ENCODE data around the gene GTF2H1. TPM values are rescaled to one million over a fixed set of nuclear protein-coding genes. Genes with fewer than 3 reads are reported as not detected.

The GTF2H1 gene
- 32.2 to 35.4 TPM (median 34.3 TPM) in 5 replicates for total RNA-seq (2022; extraction: Qiagen RNA extraction; ENCODE audit: low read depth)

GRCh38 chr11:18321969-18322711, at the start of gene GTF2H1, which contains the start of gene HPS5:
GTF2H1 (plus strand) TSS chr11:18322567; CDS start chr11:18333075, 10,508 bp downstream.
HPS5 (minus strand) TSS chr11:18322140; CDS start chr11:18317858, 4,282 bp downstream.

GRCh38 chr11:18394275-18394927, 72.0 kb downstream of the GTF2H1 start, which contains the start of gene LDHA:
LDHA (plus strand) TSS chr11:18394563; CDS start chr11:18396843, 2,280 bp downstream.

Other genes starting within 250 kb of the GTF2H1 start
- 31.4 to 43.8 TPM (median 40.7 TPM) in 5 replicates for gene SAAL1, start 216.5 kb upstream of the GTF2H1 start, total RNA-seq (2022; extraction: Qiagen RNA extraction; ENCODE audit: low read depth)
- gene MRGPRX3, start 190.0 kb upstream of the GTF2H1 start, total RNA-seq (2022; extraction: Qiagen RNA extraction; ENCODE audit: low read depth): not detected in 5 replicates
- gene MRGPRX4, start 149.7 kb upstream of the GTF2H1 start, total RNA-seq (2022; extraction: Qiagen RNA extraction; ENCODE audit: low read depth): not detected in 5 replicates
- not detected in 5 replicates for gene SAA4, start 85.8 kb upstream of the GTF2H1 start, total RNA-seq (2022; extraction: Qiagen RNA extraction; ENCODE audit: low read depth)
- not detected in 5 replicates for gene SAA2, start 73.9 kb upstream of the GTF2H1 start, total RNA-seq (2022; extraction: Qiagen RNA extraction; ENCODE audit: low read depth)
- gene SAA1, start 56.3 kb upstream of the GTF2H1 start, total RNA-seq (2022; extraction: Qiagen RNA extraction; ENCODE audit: low read depth): 0.25 to 1.1 TPM (median 0.49 TPM) in 4 of 5 replicates, not detected in the other
- gene HPS5, start 427 bp upstream of the GTF2H1 start, total RNA-seq (2022; extraction: Qiagen RNA extraction; ENCODE audit: low read depth): 9.4 to 16.0 TPM (median 13.4 TPM) in 5 replicates
- 2,389 to 3,452 TPM (median 2,525 TPM) in 5 replicates for gene LDHA, start 72.0 kb downstream of the GTF2H1 start, total RNA-seq (2022; extraction: Qiagen RNA extraction; ENCODE audit: low read depth)
- gene LDHC, start 89.8 kb downstream of the GTF2H1 start, total RNA-seq (2022; extraction: Qiagen RNA extraction; ENCODE audit: low read depth): 0.27 TPM in 1 of 5 replicates, not detected in the others
- not detected in 5 replicates for gene LDHAL6A, start 133.3 kb downstream of the GTF2H1 start, total RNA-seq (2022; extraction: Qiagen RNA extraction; ENCODE audit: low read depth)
- 80.2 to 124 TPM (median 99.1 TPM) in 5 replicates for gene TSG101, start 204.4 kb downstream of the GTF2H1 start, total RNA-seq (2022; extraction: Qiagen RNA extraction; ENCODE audit: low read depth)

Data from A549 treated with RU486 at 1 μM for 4 hours (cell line).